HG02642 (cell line): Measurements from ENCODE around the gene PNPLA5.

ENCODE experiments used
- ATAC-seq: cut with Tn5 transposase; IDR thresholded peaks from one replicate; pipeline ENCODE4 v1.9.1; 2021; ENCODE audit warnings: mild to moderate bottlenecking; ENCODE audit not compliant: unreplicated experiment, poor library complexity

PNPLA5 gene

GRCh38 chr22:43843783-43844530 lies 47.9 kb downstream of the PNPLA5 start:
- no peak for ATAC-seq

- no peak for ATAC-seq
Measured at GRCh38 chr22:43841742-43842141, 50.1 kb downstream of the PNPLA5 start.

GRCh38 chr22:43840851-43841250 lies 51.0 kb downstream of the PNPLA5 start:
- no peak for ATAC-seq

- ATAC-seq = no peak
Measured at GRCh38 chr22:43840431-43840830, 51.4 kb downstream of the PNPLA5 start.

GRCh38 chr22:43839781-43840180 lies 52.0 kb downstream of the PNPLA5 start:
- no peak for ATAC-seq

GRCh38 chr22:43838571-43839307 lies 53.1 kb downstream of the PNPLA5 start:
- no peak for ATAC-seq

GRCh38 chr22:43838161-43838560 lies 53.7 kb downstream of the PNPLA5 start:
- no peak for ATAC-seq

GRCh38 chr22:43837666-43838065 lies 54.1 kb downstream of the PNPLA5 start:
- ATAC-seq = no peak

- no peak for ATAC-seq
Measured at GRCh38 chr22:43835736-43836135, 56.1 kb downstream of the PNPLA5 start.

GRCh38 chr22:43835166-43835565 lies 56.6 kb downstream of the PNPLA5 start:
- ATAC-seq = no peak

GRCh38 chr22:43833286-43834240 lies 58.2 kb downstream of the PNPLA5 start:
- ATAC-seq = no peak

- ATAC-seq = no peak
Measured at GRCh38 chr22:43832393-43833265, 59.2 kb downstream of the PNPLA5 start.

- ATAC-seq = no peak
Measured at GRCh38 chr22:43831561-43832392, 60.0 kb downstream of the PNPLA5 start.

GRCh38 chr22:43830931-43831560 lies 60.8 kb downstream of the PNPLA5 start:
- no peak for ATAC-seq

GRCh38 chr22:43829904-43830851 lies 61.6 kb downstream of the PNPLA5 start:
- no peak for ATAC-seq
